HFF-Myc (cell line): ENCODE results near the gene TNNC1.

Experiments used
- DNase-seq: peaks from one replicate; pipeline ENCODE4 v3.0.0-alpha.2; 2011; ENCODE audit warnings: low read depth; ENCODE audit errors: extremely low read depth
- H3K4me3 ChIP-seq: replicated peaks from 2 replicates; pipeline ENCODE4 v1.5.1; 2011; ENCODE audit warnings: low read depth, mild to moderate bottlenecking, control low read depth, low read length
- CTCF ChIP-seq: IDR thresholded peaks from 2 replicates; pipeline ENCODE4 v1.5.1; 2012; ENCODE audit warnings: mild to moderate bottlenecking, low read depth, low read length, control low read depth; ENCODE audit errors: missing control alignments

TNNC1 gene

GRCh38 chr3:52437326-52438103 lies 16.3 kb downstream of the TNNC1 start:
- H3K4me3 ChIP-seq = no peak overlapping the region
- TF ChIP-seq CTCF = no peak
- no peak for DNase-seq

- H3K4me3 ChIP-seq = no peak overlapping the region
- DNase-seq = no peak
- TF ChIP-seq CTCF = no peak
These were observed 17.2 kb downstream of the TNNC1 start for GRCh38 chr3:52436500-52437149.

- TF ChIP-seq CTCF = no peak
- no peak for DNase-seq
- H3K4me3 ChIP-seq = no peak overlapping the region
These were observed 18.4 kb downstream of the TNNC1 start for GRCh38 chr3:52435246-52436101.

- H3K4me3 ChIP-seq = no peak overlapping the region
- no peak for DNase-seq
- no peak for TF ChIP-seq CTCF
These were observed 19.2 kb downstream of the TNNC1 start for GRCh38 chr3:52434491-52435115.

GRCh38 chr3:52433996-52434479 lies 19.8 kb downstream of the TNNC1 start:
- no peak for TF ChIP-seq CTCF
- no peak overlapping the region for H3K4me3 ChIP-seq
- DNase-seq = no peak

GRCh38 chr3:52433328-52433995 lies 20.4 kb downstream of the TNNC1 start:
- H3K4me3 ChIP-seq = no peak overlapping the region
- no peak for TF ChIP-seq CTCF
- DNase-seq = no peak
